Measurements from ENCODE around the gene RAB43. TPM values are rescaled to one million over a fixed set of nuclear protein-coding genes. Genes with fewer than 3 reads are reported as not detected.

The RAB43 gene
- polyA plus RNA-seq, 1 of the 3 experiments (the other 2 are of a cell fraction), result 9.5 TPM

GRCh38 chr3:129040039-129040336, 81.6 kb downstream of the RAB43 start (continued):
- TF ChIP-seq CTCF (IDR thresholded peaks at IDR 0.05) (no peak), REST (IDR thresholded peaks at IDR 0.05; ENCODE audit: low read depth, low read length) (no peak)

- 55% methylated on average over 7 of the region's 14 CpGs for WGBS (ENCODE audit: low lambda C conversion rate)
- H3K9ac ChIP-seq, result no peak overlapping the region
- peak; percentile 63; the same call in 1 of the 2 replicates for TF ChIP-seq NFIC (IDR thresholded peaks at IDR 0.05; ENCODE audit: borderline replicate concordance)
- TF ChIP-seq TCF12 (IDR thresholded peaks at IDR 0.05), result no peak
- no peak overlapping the region for H2AFZ ChIP-seq (ENCODE audit: low read depth)
- H3K9me3 ChIP-seq, result 0 out of 2 replicates have a peak, but pooled peaks cover 3% of the 10 kb centered on the region
- H3F3A ChIP-seq (replicated peaks; ENCODE audit: insufficient read depth), result no peaks in the 10 kb centered on the region
- no peak overlapping the region; a peak in 1 of 4 replicates for H3K4me3 ChIP-seq (ENCODE audit: low read depth in 2 of 2, low read length in 1 of 2)
- POLR2A ChIA-PET, result no interaction called here
- H3K36me3 ChIP-seq (replicated peaks in 1 of 2; ENCODE audit: control insufficient read depth in 1 of 2, insufficient read depth in 2 of 2, low read length in 1 of 2), result no peaks in the 10 kb centered on the region
- H3K9me2 ChIP-seq, result no peaks in the 10 kb centered on the region
- no peak overlapping the region for H3K4me2 ChIP-seq
- no peaks in the 10 kb centered on the region for H3K79me2 ChIP-seq (ENCODE audit: insufficient read depth)
- CTCF ChIA-PET, result interaction anchor here (0.5 to 8.6 kb wide), 5 partner anchors 12 to 69 kb away, joined by 3 to 64 read pairs (median 12); no protein-coding TSS in a partner anchor
- DNase-seq, result peak; percentile 88
- peaks cover 5% of the 10 kb centered on the region; the same call in 1 of the 2 replicates for H3K27me3 ChIP-seq (ENCODE audit: insufficient read depth)
- peaks cover 0 to 15% of the 10 kb centered on the region in 2 experiments; a peak in 1 of 4 replicates for H3K4me1 ChIP-seq (ENCODE audit: control insufficient read depth in 1 of 2, insufficient read depth in 2 of 2, low read depth in 1 of 2, low read length in 1 of 2)
- H4K20me1 ChIP-seq (ENCODE audit: insufficient read depth), result no peaks in the 10 kb centered on the region
- H3K27ac ChIP-seq (ENCODE audit: low read depth in 2 of 2, low read length in 1 of 2), result peak overlapping the region in 1 of 2 experiments; percentile 43; a peak in 1 of 4 replicates
Measured at GRCh38 chr3:129039271-129040038, 82.1 kb downstream of the RAB43 start.

- no peaks in the 10 kb centered on the region for H3K9me3 ChIP-seq
- H3K4me2 ChIP-seq, result no peak overlapping the region
- no peaks in the 10 kb centered on the region for H3F3A ChIP-seq (replicated peaks; ENCODE audit: insufficient read depth)
- peaks cover 5% of the 10 kb centered on the region; the same call in 1 of the 2 replicates for H3K27me3 ChIP-seq (ENCODE audit: insufficient read depth)
- no peak overlapping the region for H2AFZ ChIP-seq (ENCODE audit: low read depth)
- no peaks in the 10 kb centered on the region for H3K9me2 ChIP-seq
- TF ChIP-seq SMC3 (IDR thresholded peaks at IDR 0.05; ENCODE audit: low read depth, low read length), result no peak
- 60% methylated on average over 8 of the region's 10 CpGs for WGBS (ENCODE audit: low lambda C conversion rate)
- no peak overlapping the region for H3K9ac ChIP-seq
- POLR2A ChIA-PET, result no interaction called here
- H3K79me2 ChIP-seq (ENCODE audit: insufficient read depth), result no peaks in the 10 kb centered on the region
- H3K4me3 ChIP-seq (ENCODE audit: low read depth in 2 of 2, low read length in 1 of 2), result no peak overlapping the region
- DNase-seq, result peak; percentile 23
- H4K20me1 ChIP-seq (ENCODE audit: insufficient read depth), result no peaks in the 10 kb centered on the region
- H3K27ac ChIP-seq (ENCODE audit: low read depth in 2 of 2, low read length in 1 of 2), result no peak overlapping the region
- no peaks in the 10 kb centered on the region for H3K36me3 ChIP-seq (replicated peaks in 1 of 2; ENCODE audit: control insufficient read depth in 1 of 2, insufficient read depth in 2 of 2, low read length in 1 of 2)
- H3K4me1 ChIP-seq (ENCODE audit: control insufficient read depth in 1 of 2, insufficient read depth in 2 of 2, low read depth in 1 of 2, low read length in 1 of 2), result peaks cover 0 to 15% of the 10 kb centered on the region in 2 experiments; a peak in 1 of 4 replicates
- CTCF ChIA-PET, result interaction anchor here (2.9 to 8.6 kb wide), 3 partner anchors 11 to 68 kb away, joined by 12 to 64 read pairs (median 13); no protein-coding TSS in a partner anchor
Measured at GRCh38 chr3:129038121-129038855, 83.3 kb downstream of the RAB43 start.

Other genes starting within 250 kb of the RAB43 start
- 38.2 and 41.9 TPM in 2 replicates for gene ACAD9, start 242.2 kb downstream of the RAB43 start, polyA plus RNA-seq (2012; rRNA removed)
- not detected in 2 replicates for gene CFAP92, start 127.7 kb downstream of the RAB43 start, polyA plus RNA-seq (2012; rRNA removed)
- gene EFCC1, start 120.5 kb downstream of the RAB43 start, polyA plus RNA-seq (2012; rRNA removed), result not detected in 2 replicates
- not detected in 2 replicates for gene GP9, start 61.0 kb downstream of the RAB43 start, polyA plus RNA-seq (2012; rRNA removed)
- gene ISY1, start 39.3 kb upstream of the RAB43 start, polyA plus RNA-seq (2012; rRNA removed), result 20.9 and 22.3 TPM in 2 replicates
- gene CNBP, start 62.1 kb upstream of the RAB43 start, polyA plus RNA-seq (2012; rRNA removed), result 240 and 279 TPM in 2 replicates
- 111 and 114 TPM in 2 replicates for gene COPG1, start 127.8 kb upstream of the RAB43 start, polyA plus RNA-seq (2012; rRNA removed)
- 29.0 and 32.4 TPM in 2 replicates for gene HMCES, start 157.1 kb upstream of the RAB43 start, polyA plus RNA-seq (2012; rRNA removed)